Uterus (tissue), 2 donors: ENCODE measurements around the gene CMTM5.

Experiments
- CTCF ChIP-seq, 4 experiments: fragments of 200-600 bp in 2 of 4; fragments of 450-650 bp in 2 of 4; sonication (generic) in 2 of 4; IDR thresholded peaks; one replicate each; pipeline ENCODE4 v1.5.1; 2016 to 2019; ENCODE audit warnings: antibody characterized with exemption in 4 of 4, mild to moderate bottlenecking in 2 of 4, moderate library complexity in 1 of 4
- POLR2A ChIP-seq, 2 donors: fragments of 450-650 bp; IDR thresholded peaks; one replicate each; pipeline ENCODE4 v1.6.1; 2016; ENCODE audit warnings: antibody characterized with exemption in 2 of 2, mild to moderate bottlenecking in 1 of 2, moderate library complexity in 1 of 2

- no peak for TF ChIP-seq CTCF (IDR thresholded peaks at IDR 0.05)
- TF ChIP-seq POLR2A (IDR thresholded peaks at IDR 0.05), result no peak
Observed at GRCh38 chr14:23358042-23358441, 18.8 kb upstream of the CMTM5 start.
